ENCODE results near the gene LUC7L. TPM values are rescaled to one million over a fixed set of nuclear protein-coding genes. Genes with fewer than 3 reads are reported as not detected.
"Not testable (repeated sequence)": the region's sequence is repeated elsewhere in the genome, so short reads cannot be mapped to it uniquely, and the experiment has no call there.

LUC7L gene
- total RNA-seq, 1 experiment from 2014 or later = 74.1 TPM

DNA sequence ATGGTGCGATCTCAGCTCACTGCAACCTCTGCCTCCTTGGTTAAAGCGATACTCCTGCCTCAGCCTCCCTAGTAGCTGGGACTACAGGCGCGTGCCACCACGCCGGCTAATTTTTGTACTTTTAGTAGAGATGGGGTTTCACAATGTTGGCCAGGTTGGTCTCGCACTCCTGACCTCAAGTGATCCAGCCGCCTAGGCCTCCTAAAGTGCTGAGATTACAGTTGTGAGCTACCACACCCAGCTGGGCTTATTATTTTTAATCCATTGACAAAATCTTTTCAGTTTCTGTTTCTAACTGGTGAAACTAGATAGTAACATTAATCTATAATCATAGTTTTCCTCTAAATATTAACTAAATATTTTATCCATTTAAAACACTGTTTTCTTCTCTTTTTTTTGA lies 11.3 kb upstream of the LUC7L start:
- Mint-ChIP-seq H3K4me1 (ENCODE audit: insufficient read depth, unreplicated experiment) (no peaks in the 10 kb centered on the region), H3K36me3 (ENCODE audit: insufficient read depth, unreplicated experiment) (no peaks in the 10 kb centered on the region), H3K4me3 (ENCODE audit: unreplicated experiment) (no peak overlapping the region), H3K27ac (ENCODE audit: low read depth, unreplicated experiment) (no peak overlapping the region), H3K27me3 (ENCODE audit: insufficient read depth, unreplicated experiment) (no peaks in the 10 kb centered on the region), H3K9me3 (ENCODE audit: unreplicated experiment) (no peaks in the 10 kb centered on the region)
- no peak for DNase-seq (ENCODE audit: unreplicated experiment)
- intact Hi-C loops (cut with micrococcal nuclease) = no loop called here
- ChIA-PET CTCF (interaction anchor here (0.6 to 1.2 kb wide), 3 partner anchors 121 to 480 kb away, joined by 3 to 5 read pairs (median 3); no protein-coding TSS in a partner anchor), POLR2A (no interaction called here)
- TF ChIP-seq, protein P1, sequence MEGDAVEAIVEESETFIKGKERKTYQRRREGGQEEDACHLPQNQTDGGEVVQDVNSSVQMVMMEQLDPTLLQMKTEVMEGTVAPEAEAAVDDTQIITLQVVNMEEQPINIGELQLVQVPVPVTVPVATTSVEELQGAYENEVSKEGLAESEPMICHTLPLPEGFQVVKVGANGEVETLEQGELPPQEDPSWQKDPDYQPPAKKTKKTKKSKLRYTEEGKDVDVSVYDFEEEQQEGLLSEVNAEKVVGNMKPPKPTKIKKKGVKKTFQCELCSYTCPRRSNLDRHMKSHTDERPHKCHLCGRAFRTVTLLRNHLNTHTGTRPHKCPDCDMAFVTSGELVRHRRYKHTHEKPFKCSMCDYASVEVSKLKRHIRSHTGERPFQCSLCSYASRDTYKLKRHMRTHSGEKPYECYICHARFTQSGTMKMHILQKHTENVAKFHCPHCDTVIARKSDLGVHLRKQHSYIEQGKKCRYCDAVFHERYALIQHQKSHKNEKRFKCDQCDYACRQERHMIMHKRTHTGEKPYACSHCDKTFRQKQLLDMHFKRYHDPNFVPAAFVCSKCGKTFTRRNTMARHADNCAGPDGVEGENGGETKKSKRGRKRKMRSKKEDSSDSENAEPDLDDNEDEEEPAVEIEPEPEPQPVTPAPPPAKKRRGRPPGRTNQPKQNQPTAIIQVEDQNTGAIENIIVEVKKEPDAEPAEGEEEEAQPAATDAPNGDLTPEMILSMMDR (IDR thresholded peaks at IDR 0.05; ENCODE audit: unreplicated experiment) = no peak
- no TSS peak for BruUV-seq (replicated peaks)

DNA sequence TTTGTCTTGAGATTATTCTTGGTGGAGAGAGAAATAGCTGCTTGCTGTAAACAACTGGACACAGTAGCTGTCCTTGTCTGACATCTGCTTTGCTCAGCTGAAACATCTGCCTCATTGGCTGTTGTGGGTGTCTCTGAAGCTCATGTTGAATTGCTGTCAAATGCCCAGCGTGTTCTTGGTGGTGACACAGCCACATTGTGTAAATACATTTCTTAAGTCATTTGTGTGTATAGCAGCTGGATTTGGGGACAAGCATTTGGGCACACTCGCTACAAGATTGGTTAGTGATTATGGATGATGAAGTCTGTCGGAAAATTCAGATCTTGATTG lies 10.7 kb upstream of the LUC7L start:
- intact Hi-C loops (cut with micrococcal nuclease) = no loop called here
- Mint-ChIP-seq H3K36me3 (ENCODE audit: insufficient read depth, unreplicated experiment) (no peaks in the 10 kb centered on the region), H3K27me3 (ENCODE audit: insufficient read depth, unreplicated experiment) (no peaks in the 10 kb centered on the region), H3K9me3 (ENCODE audit: unreplicated experiment) (no peaks in the 10 kb centered on the region), H3K27ac (ENCODE audit: low read depth, unreplicated experiment) (peak overlapping the region; percentile 19), H3K4me1 (ENCODE audit: insufficient read depth, unreplicated experiment) (no peaks in the 10 kb centered on the region), H3K4me3 (ENCODE audit: unreplicated experiment) (no peak overlapping the region)
- CTCF ChIA-PET = interaction anchor here (0.6 to 1.2 kb wide), 2 partner anchors 122 to 480 kb away, joined by 3 read pairs; no protein-coding TSS in a partner anchor
- no peak for DNase-seq (ENCODE audit: unreplicated experiment)
- POLR2A ChIA-PET = no interaction called here
- TF ChIP-seq, protein P1 (IDR thresholded peaks at IDR 0.05; ENCODE audit: unreplicated experiment) = no peak
- BruUV-seq (replicated peaks) = no TSS peak

DNA sequence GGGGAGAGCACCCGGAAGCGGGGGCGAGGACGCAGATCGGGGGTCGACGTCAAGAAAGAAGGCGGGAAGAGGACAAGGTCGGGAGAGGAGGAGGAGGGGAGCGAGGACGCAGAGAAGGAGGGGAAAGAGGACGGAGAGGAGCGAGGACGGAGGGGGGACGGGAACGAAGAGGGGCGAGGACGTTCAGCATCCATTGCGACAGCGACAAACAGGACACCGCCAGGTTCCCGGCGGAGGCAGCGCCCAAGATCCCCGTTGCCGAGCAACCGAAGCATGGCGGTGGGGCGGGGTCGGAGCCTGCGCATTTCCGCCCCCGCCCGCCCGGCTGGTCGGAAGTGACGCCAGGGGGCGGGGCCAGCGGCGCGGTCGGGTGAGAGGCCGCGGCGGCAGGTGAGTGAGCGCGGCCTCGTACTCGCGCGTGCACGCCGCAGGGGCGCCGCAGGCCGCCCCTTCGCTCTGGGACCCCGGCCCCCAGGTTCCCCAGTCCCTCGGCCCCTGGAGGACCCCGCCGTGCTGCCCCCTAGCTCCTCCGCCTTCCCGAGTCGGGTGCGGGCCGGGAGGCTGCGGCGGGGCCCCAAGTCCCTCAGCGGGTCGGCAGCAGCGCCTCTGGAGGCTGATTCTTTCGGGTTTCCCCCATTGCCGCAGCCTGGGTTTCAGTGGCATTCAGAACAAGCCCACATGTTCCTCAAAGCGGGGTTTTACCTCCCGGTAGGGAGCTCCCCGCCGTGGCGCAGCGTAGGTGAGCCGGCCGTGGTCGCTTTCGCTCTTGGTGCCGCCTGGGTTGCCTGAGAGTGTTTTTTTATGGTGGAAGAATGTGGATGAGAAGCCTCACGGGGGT lies 5.4 kb upstream of the LUC7L start, which contains the start of gene FAM234A:
FAM234A (plus strand) TSS at position 354 of the 838 bp plus-strand sequence. CDS start 19,593 bp downstream, outside the sequence.
- H3K36me3 Mint-ChIP-seq (ENCODE audit: insufficient read depth, unreplicated experiment) = no peaks in the 10 kb centered on the region
- POLR2A ChIA-PET = interaction anchor here (0.6 to 2.1 kb wide), 18 partner anchors 11 to 300 kb away, joined by 3 to 20 read pairs (median 4); partner anchors contain the start of genes AXIN1, MRPL28 and RAB11FIP3
- peak within 1 kb of the TSS; percentile 98 for H3K4me3 Mint-ChIP-seq (ENCODE audit: unreplicated experiment)
- H3K9me3 Mint-ChIP-seq (ENCODE audit: unreplicated experiment) = no peaks in the 10 kb centered on the region
- BruUV-seq (replicated peaks) = no TSS peak
- H3K27me3 Mint-ChIP-seq (ENCODE audit: insufficient read depth, unreplicated experiment) = no peaks in the 10 kb centered on the region
- no peaks in the 10 kb centered on the region for H3K4me1 Mint-ChIP-seq (ENCODE audit: insufficient read depth, unreplicated experiment)
- TF ChIP-seq, protein P1 (IDR thresholded peaks at IDR 0.05; ENCODE audit: unreplicated experiment) = peak; percentile 37
- intact Hi-C loops (cut with micrococcal nuclease) = no loop called here
- peak within 1 kb of the TSS; percentile 98 for H3K27ac Mint-ChIP-seq (ENCODE audit: low read depth, unreplicated experiment)
- DNase-seq (ENCODE audit: unreplicated experiment) = peak; percentile 91
- CTCF ChIA-PET = interaction anchor here (0.6 to 1.5 kb wide), 7 partner anchors 12 to 177 kb away, joined by 3 to 5 read pairs (median 3); no protein-coding TSS in a partner anchor

DNA sequence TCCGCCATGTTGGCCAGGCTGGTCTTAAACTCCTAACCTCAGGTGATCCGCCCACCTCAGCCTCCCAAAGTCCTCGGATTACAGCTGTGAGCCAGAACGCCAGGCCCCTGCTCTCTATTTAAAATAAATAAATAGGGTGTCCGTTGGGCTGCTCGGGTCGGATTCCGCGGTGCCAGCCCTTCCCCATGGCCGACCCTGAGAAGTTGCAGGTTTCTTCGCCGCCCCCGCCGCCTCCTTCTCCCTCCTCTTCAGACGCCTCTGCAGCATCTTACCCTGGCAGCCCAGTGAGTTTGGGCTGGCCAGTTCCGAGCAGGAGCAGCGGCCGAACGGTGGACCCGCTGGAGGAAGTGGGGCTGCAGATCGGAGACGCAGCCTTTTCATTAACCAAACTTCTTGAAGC lies 1.7 kb upstream of the LUC7L start:
- TF ChIP-seq, protein P1 (IDR thresholded peaks at IDR 0.05; ENCODE audit: unreplicated experiment) = no peak
- H3K36me3 Mint-ChIP-seq (ENCODE audit: insufficient read depth, unreplicated experiment) = peaks cover 29% of the 10 kb centered on the region
- H3K9me3 Mint-ChIP-seq (ENCODE audit: unreplicated experiment) = no peaks in the 10 kb centered on the region
- POLR2A ChIA-PET = no interaction called here
- no peaks in the 10 kb centered on the region for H3K27me3 Mint-ChIP-seq (ENCODE audit: insufficient read depth, unreplicated experiment)
- H3K4me1 Mint-ChIP-seq (ENCODE audit: insufficient read depth, unreplicated experiment) = peaks cover 5% of the 10 kb centered on the region
- no peak overlapping the region for H3K4me3 Mint-ChIP-seq (ENCODE audit: unreplicated experiment)
- no peak overlapping the region for H3K27ac Mint-ChIP-seq (ENCODE audit: low read depth, unreplicated experiment)
- BruUV-seq (replicated peaks) = no TSS peak
- intact Hi-C loops (cut with micrococcal nuclease) = no loop called here
- CTCF ChIA-PET = interaction anchor here (0.7 kb wide), 1 partner anchor 1456 kb away, joined by 3 read pairs; no protein-coding TSS in a partner anchor
- no peak for DNase-seq (ENCODE audit: unreplicated experiment)

DNA sequence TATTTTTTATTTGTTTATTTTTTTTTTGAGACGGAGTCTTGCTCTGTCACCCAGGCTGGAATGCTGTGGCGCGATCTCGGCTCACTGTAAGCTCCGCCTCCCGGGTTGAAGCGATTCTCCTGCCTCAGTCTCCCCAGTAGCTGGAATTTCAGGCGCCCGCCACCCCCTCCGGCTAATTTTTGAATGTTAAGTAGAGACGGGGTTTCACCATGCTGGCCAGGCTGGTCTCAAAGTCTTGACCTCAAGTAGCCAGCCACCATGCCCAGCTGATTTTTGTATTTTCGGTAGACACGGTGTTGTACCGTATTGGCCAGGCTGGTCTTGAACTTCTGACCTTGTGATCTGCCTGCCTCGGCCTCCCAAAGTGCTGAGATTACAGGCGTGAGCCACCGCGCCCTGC lies 1.1 kb upstream of the LUC7L start:
- H3K4me3 Mint-ChIP-seq (ENCODE audit: unreplicated experiment); H3K27me3 Mint-ChIP-seq (ENCODE audit: insufficient read depth, unreplicated experiment); CTCF ChIA-PET; H3K9me3 Mint-ChIP-seq (ENCODE audit: unreplicated experiment); H3K27ac Mint-ChIP-seq (ENCODE audit: low read depth, unreplicated experiment); DNase-seq (ENCODE audit: unreplicated experiment); H3K4me1 Mint-ChIP-seq (ENCODE audit: insufficient read depth, unreplicated experiment); intact Hi-C loops (cut with micrococcal nuclease); POLR2A ChIA-PET; BruUV-seq (replicated peaks): not testable (repeated sequence)
- peaks cover 35% of the 10 kb centered on the region for H3K36me3 Mint-ChIP-seq (ENCODE audit: insufficient read depth, unreplicated experiment)
